ENCODE results near the gene TREML2. TPM values are rescaled to one million over a fixed set of nuclear protein-coding genes. Genes with fewer than 3 reads are reported as not detected.

Gene TREML2
- total and polyA plus RNA-seq, 8 donors, result 0.16 to 3.2 (median 0.27) TPM

DNA sequence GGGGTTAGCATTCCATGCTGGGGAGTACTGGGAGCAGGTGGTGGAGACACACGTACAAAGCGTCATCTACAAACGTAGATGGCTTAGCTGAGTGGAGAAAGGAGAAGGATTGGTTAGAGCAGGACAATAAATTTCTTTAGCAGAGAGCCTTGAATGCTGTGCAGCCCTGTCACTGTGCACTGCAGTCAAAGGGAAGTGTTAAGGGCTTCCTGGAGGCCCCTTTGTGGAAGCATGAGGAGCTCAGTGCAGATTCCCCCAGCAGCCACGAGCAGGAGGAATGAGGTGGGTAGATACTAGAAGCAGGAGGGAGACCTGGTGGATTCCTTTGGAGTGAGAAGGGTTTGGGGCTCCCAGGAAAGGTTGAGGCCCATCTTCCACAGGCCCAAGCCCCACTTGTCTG, 21.1 kb upstream of the TREML2 start:
- DNase-seq (no peak), ATAC-seq (no peak)
- H3K9me3 ChIP-seq, result peaks cover 0 to 7% of the 10 kb centered on the region in 2 donors
- intact Hi-C loops (cut with DNase I), result loop anchor here in 1 of 2 donors (10.0 kb wide), 1 partner anchor 353 kb away; no protein-coding TSS in a partner anchor
- no peaks in the 10 kb centered on the region for H3K36me3 ChIP-seq
- H3K4me1 ChIP-seq, result no peaks in the 10 kb centered on the region
- no peak overlapping the region for H3K27ac ChIP-seq
- peaks cover 0 to 7% of the 10 kb centered on the region in 2 donors for H3K27me3 ChIP-seq
- TF ChIP-seq, protein P1, sequence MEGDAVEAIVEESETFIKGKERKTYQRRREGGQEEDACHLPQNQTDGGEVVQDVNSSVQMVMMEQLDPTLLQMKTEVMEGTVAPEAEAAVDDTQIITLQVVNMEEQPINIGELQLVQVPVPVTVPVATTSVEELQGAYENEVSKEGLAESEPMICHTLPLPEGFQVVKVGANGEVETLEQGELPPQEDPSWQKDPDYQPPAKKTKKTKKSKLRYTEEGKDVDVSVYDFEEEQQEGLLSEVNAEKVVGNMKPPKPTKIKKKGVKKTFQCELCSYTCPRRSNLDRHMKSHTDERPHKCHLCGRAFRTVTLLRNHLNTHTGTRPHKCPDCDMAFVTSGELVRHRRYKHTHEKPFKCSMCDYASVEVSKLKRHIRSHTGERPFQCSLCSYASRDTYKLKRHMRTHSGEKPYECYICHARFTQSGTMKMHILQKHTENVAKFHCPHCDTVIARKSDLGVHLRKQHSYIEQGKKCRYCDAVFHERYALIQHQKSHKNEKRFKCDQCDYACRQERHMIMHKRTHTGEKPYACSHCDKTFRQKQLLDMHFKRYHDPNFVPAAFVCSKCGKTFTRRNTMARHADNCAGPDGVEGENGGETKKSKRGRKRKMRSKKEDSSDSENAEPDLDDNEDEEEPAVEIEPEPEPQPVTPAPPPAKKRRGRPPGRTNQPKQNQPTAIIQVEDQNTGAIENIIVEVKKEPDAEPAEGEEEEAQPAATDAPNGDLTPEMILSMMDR (IDR thresholded peaks at IDR 0.05), result no peak
- no peak overlapping the region for H3K4me3 ChIP-seq

DNA sequence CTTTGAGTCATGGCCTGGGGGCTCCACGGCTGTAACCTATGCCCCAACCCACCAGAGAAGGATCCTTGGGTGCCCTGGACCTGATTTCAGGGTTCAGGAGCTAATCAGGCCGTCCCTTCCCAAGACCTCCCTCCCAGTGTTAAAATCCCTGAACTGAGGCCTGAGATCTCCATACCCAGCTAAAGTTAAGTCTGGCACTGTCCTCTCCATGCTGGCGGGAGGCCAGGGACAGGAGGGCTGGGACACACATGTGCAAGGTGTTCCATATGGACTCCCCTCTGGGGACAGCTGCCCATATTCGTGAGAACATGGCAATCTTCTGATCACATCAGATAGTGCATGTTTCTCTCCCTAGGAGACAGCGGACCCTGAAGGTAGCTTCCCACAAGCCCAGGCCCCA, 15.7 kb upstream of the TREML2 start:
- no peaks in the 10 kb centered on the region for H3K36me3 ChIP-seq
- no peak for DNase-seq
- peaks cover 0 to 18% of the 10 kb centered on the region in 2 donors for H3K9me3 ChIP-seq
- TF ChIP-seq, protein P1 (IDR thresholded peaks at IDR 0.05), result no peak
- H3K4me1 ChIP-seq, result no peaks in the 10 kb centered on the region
- intact Hi-C loops (cut with DNase I), result no loop called here
- H3K27ac ChIP-seq, result no peak overlapping the region
- no peak overlapping the region for H3K4me3 ChIP-seq
- no peak for ATAC-seq
- no peaks in the 10 kb centered on the region for H3K27me3 ChIP-seq

DNA sequence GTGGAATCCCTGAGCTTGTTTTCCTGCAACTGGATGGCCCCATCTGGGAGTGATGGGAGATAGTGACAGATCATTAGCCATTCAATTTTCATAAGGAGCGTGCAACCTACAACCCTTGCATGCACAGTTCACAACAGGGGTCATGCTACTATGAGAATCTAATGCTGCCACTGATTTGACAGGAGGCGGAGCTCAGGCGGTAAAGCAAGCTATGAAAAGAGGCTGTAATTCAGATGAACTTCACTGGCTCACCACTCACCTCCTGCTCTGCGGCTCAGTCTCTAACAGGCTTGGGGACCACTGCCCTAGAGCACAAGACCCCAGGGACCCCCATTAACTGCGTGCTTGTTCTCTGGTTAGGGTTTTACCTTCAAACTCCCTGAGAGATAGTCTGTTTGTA, 14.8 kb upstream of the TREML2 start:
- no peaks in the 10 kb centered on the region for H3K4me1 ChIP-seq
- H3K4me3 ChIP-seq, result no peak overlapping the region
- TF ChIP-seq, protein P1 (IDR thresholded peaks at IDR 0.05), result no peak
- no peaks in the 10 kb centered on the region for H3K36me3 ChIP-seq
- no peaks in the 10 kb centered on the region for H3K27me3 ChIP-seq
- intact Hi-C loops (cut with DNase I), result no loop called here
- no peak for ATAC-seq
- no peak overlapping the region for H3K27ac ChIP-seq
- peaks cover 0 to 18% of the 10 kb centered on the region in 2 donors for H3K9me3 ChIP-seq
- no peak for DNase-seq

DNA sequence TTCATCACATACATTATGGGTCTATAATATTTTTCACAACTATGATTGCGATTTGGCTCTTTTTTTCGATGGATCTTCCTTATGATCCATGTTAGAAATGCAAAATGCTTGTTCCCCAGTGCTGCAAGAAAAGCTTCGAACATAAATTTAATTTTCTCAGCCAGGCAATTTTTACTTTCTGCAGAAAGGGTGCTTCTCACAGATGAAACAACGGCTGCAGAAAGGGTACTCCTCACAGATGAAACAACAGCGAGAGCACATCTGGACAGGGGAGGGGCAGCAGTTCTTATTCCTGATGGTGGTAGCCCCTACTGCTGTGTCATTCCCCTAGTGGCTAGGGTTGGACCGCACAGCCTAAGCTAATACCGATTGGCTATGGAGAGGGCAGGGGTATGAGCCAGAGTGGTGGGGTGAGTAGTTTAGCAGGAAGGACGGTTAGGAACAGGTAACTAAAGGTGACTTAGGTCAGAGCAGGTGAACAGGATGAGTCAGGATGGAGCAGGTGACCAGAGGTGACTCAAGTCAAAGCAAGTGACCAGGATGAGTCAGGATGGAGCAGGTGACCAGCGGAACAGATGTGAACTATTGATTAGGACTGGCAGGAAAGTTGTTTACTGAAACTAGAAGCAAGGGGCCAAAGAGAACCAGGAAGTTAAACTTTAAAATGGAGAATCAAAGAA, 13.8 kb upstream of the TREML2 start:
- Histone ChIP-seq H3K9me3 (peaks cover 0 to 11% of the 10 kb centered on the region in 2 donors), H3K36me3 (no peaks in the 10 kb centered on the region), H3K27me3 (no peaks in the 10 kb centered on the region), H3K4me3 (no peak overlapping the region), H3K27ac (no peak overlapping the region), H3K4me1 (no peaks in the 10 kb centered on the region)
- DNase-seq (no peak), ATAC-seq (no peak)
- TF ChIP-seq, protein P1 (IDR thresholded peaks at IDR 0.05), result no peak
- intact Hi-C loops (cut with DNase I), result no loop called here

DNA sequence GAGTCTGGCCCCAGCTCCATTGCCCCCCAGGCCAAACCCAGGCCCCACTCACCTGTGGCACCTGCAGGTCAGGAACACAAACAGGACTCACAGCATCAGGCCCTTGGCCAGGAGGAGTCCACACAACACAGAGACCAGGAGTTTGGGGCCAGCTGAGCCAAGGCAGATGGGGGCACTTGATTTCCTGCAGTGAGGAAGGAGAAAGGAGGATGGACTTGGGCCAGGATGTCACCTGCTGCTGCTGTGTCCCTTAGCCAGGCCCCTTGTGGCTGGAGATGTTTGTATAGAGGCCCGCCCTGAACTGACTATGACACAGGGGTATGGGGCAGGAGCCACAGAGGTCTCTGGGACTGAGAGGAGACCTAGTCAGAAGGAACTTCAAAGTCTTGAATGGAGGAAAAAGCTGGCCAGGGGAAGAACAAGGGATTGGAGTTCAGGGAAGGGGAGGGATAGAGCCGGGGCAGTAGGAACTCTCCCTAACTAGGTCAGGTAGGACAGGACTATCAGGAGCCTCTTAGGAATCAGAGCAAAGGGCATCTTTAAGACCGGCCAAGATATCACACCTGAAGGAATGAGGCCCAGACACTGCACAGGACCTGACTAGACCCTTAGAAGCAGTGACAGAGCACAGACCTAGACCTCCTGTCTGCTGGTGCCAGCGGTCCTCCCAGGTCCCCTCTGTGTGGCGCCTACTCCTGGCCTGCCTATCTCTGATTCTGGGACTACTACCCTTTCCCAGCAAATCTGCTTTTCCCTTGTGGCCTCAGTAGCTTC, 8.8 kb upstream of the TREML2 start:
- Histone ChIP-seq H3K4me1 (no peaks in the 10 kb centered on the region), H3K27me3 (no peaks in the 10 kb centered on the region), H3K27ac (no peak overlapping the region), H3K4me3 (no peak overlapping the region), H3K9me3 (peaks cover 0 to 6% of the 10 kb centered on the region in 2 donors), H3K36me3 (no peaks in the 10 kb centered on the region)
- ATAC-seq, result no peak
- DNase-seq, result no peak
- TF ChIP-seq, protein P1 (IDR thresholded peaks at IDR 0.05), result no peak
- intact Hi-C loops (cut with DNase I), result no loop called here
